Natural killer cell treated with Interleukin-12 subunit alpha and Interleukin-12 subunit beta and Interleukin-15 and Interleukin-18, amount 100 ng/mL, for 72 hours (primary cell): ENCODE measurements around the gene USF2. TPM values are rescaled to one million over a fixed set of nuclear protein-coding genes. Genes with fewer than 3 reads are reported as not detected.

ENCODE experiments used
- ATAC-seq, 2 donors: fragments of 150-1000 bp; cut with Tn5 transposase in 1 of 2; sonication (Bioruptor Pico), chemical (Tn5 transposase) in 1 of 2; 2 replicates each; pipeline ENCODE4 v1.10.0; 2021
- DNase-seq: peaks from one replicate; pipeline ENCODE4 v3.0.0; 2022; ENCODE audit warnings: low spot score
- H3K27ac Mint-ChIP-seq, 2 donors: 1 replicate in 1 of 2; 2 replicates in 1 of 2; pipeline ENCODE4 v1.8.0; 2022; ENCODE audit warnings: mixed read lengths in 2 of 2, mild to moderate bottlenecking in 1 of 2, moderate library complexity in 1 of 2
- H3K27me3 Mint-ChIP-seq, 2 donors: 1 replicate in 1 of 2; 2 replicates in 1 of 2; pipeline ENCODE4 v1.8.0; 2022; ENCODE audit warnings: mixed read lengths in 2 of 2
- H3K36me3 Mint-ChIP-seq: one replicate; pipeline ENCODE4 v1.8.0; 2022; ENCODE audit warnings: mixed read lengths
- H3K4me1 Mint-ChIP-seq, 2 donors: 1 replicate in 1 of 2; 2 replicates in 1 of 2; pipeline ENCODE4 v1.8.0; 2022; ENCODE audit warnings: low read depth in 2 of 2, mixed read lengths in 2 of 2, mild to moderate bottlenecking in 1 of 2
- H3K4me3 Mint-ChIP-seq: one replicate; pipeline ENCODE4 v1.8.0; 2022; ENCODE audit warnings: mixed read lengths
- H3K9me3 Mint-ChIP-seq: 2 replicates; pipeline ENCODE4 v1.8.0; 2022; ENCODE audit warnings: mixed read lengths
- total RNA-seq, 2 donors: library from RNA; stranded (reverse); gene quantifications; one replicate each; pipeline ENCODE4 v1.2.3, GENCODE V29; 2022

USF2 gene
- total RNA-seq, 2 donors from 2014 or later: 90.4 to 102 TPM

DNA sequence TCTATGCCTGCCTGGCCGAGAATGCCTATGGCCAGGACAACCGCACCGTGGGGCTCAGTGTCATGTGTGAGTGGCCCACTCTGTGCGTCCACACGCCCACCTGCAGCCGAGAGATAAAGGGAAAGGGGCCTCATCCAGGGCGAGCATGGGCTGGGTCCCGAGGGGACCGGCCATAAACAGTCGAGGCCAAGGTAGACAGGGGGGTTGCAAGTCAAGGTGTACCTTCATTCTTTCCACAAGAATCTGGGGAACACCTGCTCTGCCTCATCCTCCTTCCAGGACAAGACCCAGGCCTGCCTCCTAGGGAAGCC is 31.5 kb downstream of the USF2 start:
- Mint-ChIP-seq H3K4me1 (no peaks in the 10 kb centered on the region), H3K4me3 (no peak overlapping the region), H3K9me3 (no peaks in the 10 kb centered on the region), H3K36me3 (no peaks in the 10 kb centered on the region), H3K27ac (no peak overlapping the region), H3K27me3 (peaks cover 0 to 4% of the 10 kb centered on the region in 2 donors)
- DNase-seq (no peak), ATAC-seq (no peak)

DNA sequence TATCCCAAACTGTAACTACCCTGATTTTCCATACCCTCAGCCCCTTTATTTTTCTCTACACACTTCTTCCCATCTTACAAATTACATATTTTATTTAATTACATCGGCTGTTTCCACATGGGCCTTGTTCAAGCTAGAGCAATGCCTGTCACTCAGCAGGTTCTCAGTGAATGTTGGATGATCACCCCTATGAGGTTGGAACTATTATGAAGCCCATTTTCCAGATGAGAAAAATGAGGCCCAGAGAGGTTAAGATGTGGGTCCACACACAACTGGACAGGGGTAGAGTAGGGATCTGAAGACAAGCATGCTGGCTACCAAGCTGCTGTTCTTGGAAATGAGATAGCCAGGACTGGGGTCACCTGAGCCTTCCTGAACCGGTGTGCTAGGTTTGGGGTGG is 33.2 kb downstream of the USF2 start:
- Mint-ChIP-seq H3K4me1 (no peaks in the 10 kb centered on the region), H3K27me3 (peaks cover 0 to 4% of the 10 kb centered on the region in 2 donors), H3K27ac (no peak overlapping the region), H3K4me3 (no peak overlapping the region), H3K36me3 (no peaks in the 10 kb centered on the region), H3K9me3 (no peaks in the 10 kb centered on the region)
- no peak for ATAC-seq
- DNase-seq: no peak

DNA sequence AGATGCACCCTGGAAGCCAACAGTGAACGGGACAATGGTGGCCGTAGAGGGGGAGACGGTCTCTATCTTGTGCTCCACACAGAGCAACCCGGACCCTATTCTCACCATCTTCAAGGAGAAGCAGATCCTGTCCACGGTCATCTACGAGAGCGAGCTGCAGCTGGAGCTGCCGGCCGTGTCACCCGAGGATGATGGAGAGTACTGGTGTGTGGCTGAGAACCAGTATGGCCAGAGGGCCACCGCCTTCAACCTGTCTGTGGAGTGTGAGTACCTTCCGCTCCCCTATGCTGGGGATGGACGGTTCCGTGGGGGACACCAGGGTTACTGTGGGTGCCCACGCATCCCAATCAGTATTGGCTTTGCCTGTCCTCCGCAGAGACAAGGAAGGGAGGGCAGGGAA is 33.7 kb downstream of the USF2 start:
- no peaks in the 10 kb centered on the region for H3K9me3 Mint-ChIP-seq
- no peak for ATAC-seq
- no peak for DNase-seq
- H3K27me3 Mint-ChIP-seq: peaks cover 0 to 4% of the 10 kb centered on the region in 2 donors
- H3K27ac Mint-ChIP-seq: no peak overlapping the region
- no peaks in the 10 kb centered on the region for H3K36me3 Mint-ChIP-seq
- H3K4me3 Mint-ChIP-seq: no peak overlapping the region
- H3K4me1 Mint-ChIP-seq: no peaks in the 10 kb centered on the region

DNA sequence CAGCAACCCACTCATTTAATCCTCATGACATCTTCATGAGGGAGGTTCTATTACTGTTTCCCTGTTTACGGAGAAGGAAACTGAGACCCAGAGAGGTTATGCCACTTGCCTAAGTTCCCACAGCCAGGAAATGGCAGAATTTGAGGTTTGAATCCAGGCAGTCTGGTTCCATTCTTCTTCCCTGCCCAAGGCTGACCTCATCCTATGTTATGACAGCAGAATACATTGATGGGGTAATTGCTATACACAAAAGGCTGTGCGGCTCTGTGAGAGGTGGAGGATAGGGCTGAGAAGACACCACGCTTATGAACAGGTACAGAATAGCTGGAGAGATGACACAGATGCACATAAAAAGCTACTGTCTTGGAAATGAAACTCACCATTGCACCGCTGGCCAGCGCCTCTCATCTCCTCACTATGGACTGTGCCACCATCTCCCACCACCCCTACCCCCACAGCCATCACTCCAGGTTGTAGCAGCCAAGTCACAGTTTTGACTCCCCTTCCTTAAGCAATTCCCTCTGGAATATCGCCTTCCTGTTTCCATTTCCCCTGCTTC is 34.7 kb downstream of the USF2 start:
- Mint-ChIP-seq H3K4me3 (no peak overlapping the region), H3K36me3 (no peaks in the 10 kb centered on the region), H3K27ac (no peak overlapping the region), H3K27me3 (peaks cover 0 to 8% of the 10 kb centered on the region in 2 donors), H3K9me3 (no peaks in the 10 kb centered on the region), H3K4me1 (no peaks in the 10 kb centered on the region)
- DNase-seq (no peak), ATAC-seq (no peak)

DNA sequence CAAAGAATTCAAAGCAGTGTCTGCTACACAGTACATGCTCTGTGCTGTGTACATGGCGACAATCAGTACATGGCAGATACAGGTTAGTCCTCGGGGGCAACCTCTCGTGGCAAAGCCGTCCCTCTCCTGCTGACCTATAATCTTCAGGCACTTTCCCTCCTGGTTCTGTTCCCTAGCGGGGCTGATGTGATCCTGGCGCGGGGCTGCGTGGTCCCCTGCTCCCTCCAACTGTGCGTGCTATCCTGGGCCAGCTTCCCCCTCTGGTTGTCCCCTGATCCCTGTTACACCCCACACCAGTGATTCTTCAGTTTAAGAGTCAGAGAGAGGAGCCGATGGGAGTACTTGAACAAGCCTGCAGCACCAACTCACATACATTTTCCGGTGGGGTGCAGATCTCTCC is 35.3 kb downstream of the USF2 start:
- no peak for ATAC-seq

DNA sequence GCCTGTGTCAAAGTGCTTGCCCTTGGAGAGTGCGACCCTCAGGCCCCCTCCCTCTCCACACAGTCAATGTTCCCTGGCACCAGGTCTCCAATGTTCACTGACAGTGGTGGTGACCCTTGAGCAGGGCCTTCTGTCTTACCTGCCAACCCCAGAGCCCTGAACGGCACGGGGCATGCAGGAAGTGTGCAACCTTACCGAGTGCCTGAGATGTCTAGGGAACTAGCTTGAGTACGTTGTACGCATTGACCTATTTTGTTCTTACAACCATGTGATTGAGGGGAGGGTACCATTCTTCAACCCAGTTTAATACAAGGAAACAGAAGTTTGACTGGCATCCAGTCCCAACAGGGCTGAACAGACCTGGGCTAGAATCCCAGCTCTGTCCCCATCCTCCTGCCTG is 36.4 kb downstream of the USF2 start:
- DNase-seq (no peak), ATAC-seq (no peak)
- H3K4me3 Mint-ChIP-seq: no peak overlapping the region
- peaks cover 0 to 10% of the 10 kb centered on the region in 2 donors for H3K27me3 Mint-ChIP-seq
- no peaks in the 10 kb centered on the region for H3K36me3 Mint-ChIP-seq
- H3K27ac Mint-ChIP-seq: no peak overlapping the region
- no peaks in the 10 kb centered on the region for H3K9me3 Mint-ChIP-seq
- H3K4me1 Mint-ChIP-seq: no peaks in the 10 kb centered on the region

More for the DNA sequence above, 35.3 kb downstream of the USF2 start:
- Mint-ChIP-seq H3K27ac (no peak overlapping the region), H3K4me1 (no peaks in the 10 kb centered on the region), H3K4me3 (no peak overlapping the region), H3K27me3 (peaks cover 0 to 8% of the 10 kb centered on the region in 2 donors), H3K36me3 (no peaks in the 10 kb centered on the region), H3K9me3 (no peaks in the 10 kb centered on the region)
- no peak for DNase-seq

DNA sequence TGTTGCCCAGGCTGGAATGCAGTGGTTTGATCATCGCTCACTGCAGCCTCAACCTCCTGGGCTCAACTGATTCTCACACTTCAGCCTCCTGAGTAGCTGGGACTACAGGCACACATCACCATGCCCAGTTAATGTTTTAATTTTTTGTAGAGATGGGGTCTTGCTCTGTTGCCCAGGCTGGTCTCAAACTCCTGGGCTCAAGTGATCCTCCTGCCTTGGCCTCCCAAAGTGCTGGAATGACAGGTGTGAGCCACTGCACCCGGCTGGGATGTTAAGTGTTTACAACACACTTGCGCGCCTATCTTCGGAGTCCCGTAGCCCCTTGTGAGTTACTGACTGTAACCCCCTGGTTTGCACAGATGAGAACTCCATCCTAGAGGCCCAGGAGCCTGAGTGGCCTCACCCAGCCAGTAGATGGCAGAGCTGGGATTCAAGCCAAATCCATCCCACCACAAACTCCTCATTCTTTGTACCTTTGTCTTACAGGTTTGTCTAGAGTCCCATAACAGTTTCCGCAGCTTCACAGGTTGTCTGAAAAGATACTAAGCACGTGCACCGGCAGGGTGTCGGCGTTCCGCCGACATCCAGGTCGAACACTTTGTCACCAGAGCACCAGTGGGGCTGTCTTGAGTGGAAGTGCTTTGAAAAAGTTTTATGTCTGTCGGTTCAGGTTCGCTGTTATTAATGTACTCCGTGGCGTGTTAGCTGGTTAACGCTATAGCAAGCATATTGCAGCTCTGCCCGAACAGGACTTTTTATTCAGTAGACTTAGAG is 37.9 kb downstream of the USF2 start:
- H3K4me1 Mint-ChIP-seq: peaks cover 0 to 4% of the 10 kb centered on the region in 2 donors
- peak overlapping the region in 1 of 2 donors; percentile 41 for H3K27ac Mint-ChIP-seq
- no peaks in the 10 kb centered on the region for H3K36me3 Mint-ChIP-seq
- ATAC-seq (no peak), DNase-seq (no peak)
- H3K4me3 Mint-ChIP-seq: no peak overlapping the region
- H3K9me3 Mint-ChIP-seq: no peaks in the 10 kb centered on the region
- H3K27me3 Mint-ChIP-seq: peaks cover 0 to 10% of the 10 kb centered on the region in 2 donors

DNA sequence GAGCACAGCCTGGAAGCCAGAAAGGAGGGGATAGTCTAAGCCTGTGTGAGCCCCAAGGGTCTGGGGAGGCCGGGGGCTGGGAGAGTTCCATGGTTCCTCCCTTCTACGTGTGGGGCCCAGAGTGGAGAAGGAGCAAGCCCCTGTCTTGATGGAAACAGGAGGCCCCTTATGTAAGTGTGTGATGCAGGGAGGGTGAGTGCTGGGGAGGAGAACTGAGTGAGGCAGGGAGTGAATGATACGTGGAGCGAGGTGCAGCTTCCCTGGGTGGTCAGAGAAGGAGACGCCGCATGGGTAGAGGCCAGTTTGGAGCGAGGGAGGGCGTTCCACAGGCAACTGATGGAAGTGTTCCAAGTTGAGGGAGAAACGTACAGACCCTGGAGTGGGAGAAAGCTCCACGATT is 39.2 kb downstream of the USF2 start:
- no peaks in the 10 kb centered on the region for H3K36me3 Mint-ChIP-seq

DNA sequence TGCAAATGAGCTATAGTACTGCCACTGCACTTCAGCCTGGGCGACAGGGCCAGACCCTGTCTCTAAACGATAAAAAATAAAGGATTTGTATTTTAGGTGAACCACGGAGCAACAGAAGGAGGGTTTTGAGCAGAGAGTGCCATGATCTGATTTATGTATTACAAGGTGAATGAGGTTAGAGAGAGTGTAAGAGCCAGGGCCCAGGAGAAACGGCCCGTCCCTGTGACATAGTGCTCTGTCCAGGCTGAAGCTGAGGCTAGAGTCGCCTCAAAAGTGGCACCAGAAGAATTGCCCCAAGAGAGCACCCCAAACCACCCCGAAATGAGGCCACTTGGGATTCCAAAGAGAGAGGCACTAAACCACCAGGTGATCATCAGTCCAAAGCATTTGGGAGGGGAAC is 40.1 kb downstream of the USF2 start:
- Mint-ChIP-seq H3K27me3 (peaks cover 0 to 8% of the 10 kb centered on the region in 2 donors), H3K36me3 (no peaks in the 10 kb centered on the region), H3K4me3 (no peak overlapping the region), H3K4me1 (peaks cover 0 to 4% of the 10 kb centered on the region in 2 donors), H3K27ac (peak overlapping the region in 1 of 2 donors; percentile 64), H3K9me3 (no peaks in the 10 kb centered on the region)
- ATAC-seq (no peak), DNase-seq (no peak)

More for the DNA sequence above, 39.2 kb downstream of the USF2 start:
- ATAC-seq (no peak), DNase-seq (no peak)
- Mint-ChIP-seq H3K4me3 (no peak overlapping the region), H3K4me1 (peaks cover 0 to 4% of the 10 kb centered on the region in 2 donors), H3K9me3 (no peaks in the 10 kb centered on the region), H3K27ac (peak overlapping the region in 1 of 2 donors; percentile 75), H3K27me3 (peaks cover 0 to 10% of the 10 kb centered on the region in 2 donors)

DNA sequence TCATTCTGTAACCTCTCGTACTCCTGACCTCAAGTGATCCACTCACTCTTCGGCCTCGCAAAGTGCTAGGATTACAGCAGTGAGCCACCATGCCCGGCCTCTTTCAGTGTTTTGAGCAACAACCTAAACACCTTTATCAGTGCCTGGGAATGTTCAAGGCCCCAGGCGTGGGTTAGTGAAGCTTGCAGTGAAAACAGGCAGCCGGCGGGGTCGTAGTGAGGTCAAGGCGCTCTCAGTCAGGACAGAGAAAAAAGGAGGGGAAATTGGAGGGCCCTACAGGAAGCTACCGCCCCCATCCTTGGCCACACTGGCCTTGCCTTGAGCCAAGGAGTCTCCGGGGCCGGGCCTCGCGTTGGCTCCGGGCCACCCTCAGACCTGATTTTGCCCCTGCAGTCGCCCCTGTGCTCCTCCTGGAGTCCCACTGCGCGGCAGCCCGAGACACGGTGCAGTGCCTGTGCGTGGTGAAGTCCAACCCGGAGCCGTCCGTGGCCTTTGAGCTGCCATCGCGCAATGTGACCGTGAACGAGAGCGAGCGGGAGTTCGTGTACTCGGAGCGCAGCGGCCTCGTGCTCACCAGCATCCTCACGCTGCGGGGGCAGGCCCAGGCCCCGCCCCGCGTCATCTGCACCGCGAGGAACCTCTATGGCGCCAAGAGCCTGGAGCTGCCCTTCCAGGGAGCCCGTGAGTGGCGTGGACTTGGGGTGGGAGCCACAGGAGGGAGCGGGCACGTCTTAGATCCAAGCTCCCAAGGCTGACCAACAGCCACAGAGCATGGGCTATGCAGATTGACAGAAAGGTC is 40.9 kb downstream of the USF2 start:
- Mint-ChIP-seq H3K4me1 (peaks cover 0 to 4% of the 10 kb centered on the region in 2 donors), H3K4me3 (no peak overlapping the region), H3K27ac (peak overlapping the region in 1 of 2 donors; percentile 64), H3K9me3 (no peaks in the 10 kb centered on the region), H3K27me3 (peaks cover 0 to 9% of the 10 kb centered on the region in 2 donors), H3K36me3 (no peaks in the 10 kb centered on the region)
- DNase-seq (no peak), ATAC-seq (no peak)

DNA sequence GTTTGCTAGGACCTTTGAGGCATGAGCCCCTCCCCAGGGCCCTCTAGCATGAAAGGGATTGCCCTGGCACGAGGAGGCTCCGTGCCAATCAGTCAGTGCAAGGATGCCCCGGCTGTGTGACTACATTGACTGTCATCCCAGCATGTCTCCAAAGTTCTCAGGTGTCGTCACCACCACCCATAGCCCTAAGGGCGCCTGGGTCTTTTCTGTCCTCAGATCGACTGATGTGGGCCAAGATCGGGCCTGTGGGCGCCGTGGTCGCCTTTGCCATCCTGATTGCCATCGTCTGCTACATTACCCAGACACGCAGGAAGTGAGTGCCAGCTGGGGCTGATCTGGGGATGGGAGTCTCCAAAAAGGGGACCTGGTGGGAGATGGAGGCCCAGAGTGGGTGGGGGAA is 41.6 kb downstream of the USF2 start:
- no peak overlapping the region for H3K4me3 Mint-ChIP-seq
- no peak overlapping the region for H3K27ac Mint-ChIP-seq
- H3K27me3 Mint-ChIP-seq: peaks cover 0 to 10% of the 10 kb centered on the region in 2 donors
- no peak for ATAC-seq
- no peak for DNase-seq
- no peaks in the 10 kb centered on the region for H3K9me3 Mint-ChIP-seq
- H3K36me3 Mint-ChIP-seq: no peaks in the 10 kb centered on the region
- H3K4me1 Mint-ChIP-seq: peaks cover 0 to 4% of the 10 kb centered on the region in 2 donors

DNA sequence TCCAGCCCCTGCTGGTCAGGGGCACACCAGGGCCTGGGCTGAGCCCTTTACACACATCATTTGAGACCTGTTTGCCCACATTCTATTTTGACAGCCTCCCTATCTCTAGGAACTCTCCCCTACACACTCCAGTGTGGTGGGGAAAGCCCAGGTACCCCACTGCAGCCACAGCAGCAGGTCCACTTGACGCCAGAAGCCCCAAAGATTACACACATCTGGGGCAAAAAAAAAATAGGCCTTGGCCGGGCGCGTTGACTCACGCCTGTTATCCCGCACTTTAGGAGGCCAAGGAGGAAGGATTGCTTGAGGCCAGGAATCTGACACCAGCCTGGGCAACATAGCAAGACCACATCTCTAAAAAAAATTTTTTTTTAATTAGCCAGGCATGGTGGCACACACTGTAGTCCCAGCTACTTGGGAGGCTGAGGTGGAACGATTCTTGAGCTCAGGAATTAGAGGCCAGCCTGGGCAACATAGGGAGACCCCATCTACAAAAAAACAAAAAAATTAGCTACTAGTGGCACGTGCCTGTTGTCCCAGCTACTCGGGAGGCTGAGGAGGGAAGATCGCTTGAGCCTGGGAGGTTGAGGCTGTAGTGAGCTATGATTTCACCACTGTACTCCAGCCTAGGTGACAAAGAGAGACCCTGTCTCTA is 42.2 kb downstream of the USF2 start:
- H3K4me3 Mint-ChIP-seq: no peak overlapping the region
- no peak overlapping the region for H3K27ac Mint-ChIP-seq
- no peak for DNase-seq
- H3K9me3 Mint-ChIP-seq: no peaks in the 10 kb centered on the region
- no peak for ATAC-seq
- peaks cover 0 to 10% of the 10 kb centered on the region in 2 donors for H3K27me3 Mint-ChIP-seq
- no peaks in the 10 kb centered on the region for H3K36me3 Mint-ChIP-seq
- H3K4me1 Mint-ChIP-seq: peaks cover 0 to 4% of the 10 kb centered on the region in 2 donors

DNA sequence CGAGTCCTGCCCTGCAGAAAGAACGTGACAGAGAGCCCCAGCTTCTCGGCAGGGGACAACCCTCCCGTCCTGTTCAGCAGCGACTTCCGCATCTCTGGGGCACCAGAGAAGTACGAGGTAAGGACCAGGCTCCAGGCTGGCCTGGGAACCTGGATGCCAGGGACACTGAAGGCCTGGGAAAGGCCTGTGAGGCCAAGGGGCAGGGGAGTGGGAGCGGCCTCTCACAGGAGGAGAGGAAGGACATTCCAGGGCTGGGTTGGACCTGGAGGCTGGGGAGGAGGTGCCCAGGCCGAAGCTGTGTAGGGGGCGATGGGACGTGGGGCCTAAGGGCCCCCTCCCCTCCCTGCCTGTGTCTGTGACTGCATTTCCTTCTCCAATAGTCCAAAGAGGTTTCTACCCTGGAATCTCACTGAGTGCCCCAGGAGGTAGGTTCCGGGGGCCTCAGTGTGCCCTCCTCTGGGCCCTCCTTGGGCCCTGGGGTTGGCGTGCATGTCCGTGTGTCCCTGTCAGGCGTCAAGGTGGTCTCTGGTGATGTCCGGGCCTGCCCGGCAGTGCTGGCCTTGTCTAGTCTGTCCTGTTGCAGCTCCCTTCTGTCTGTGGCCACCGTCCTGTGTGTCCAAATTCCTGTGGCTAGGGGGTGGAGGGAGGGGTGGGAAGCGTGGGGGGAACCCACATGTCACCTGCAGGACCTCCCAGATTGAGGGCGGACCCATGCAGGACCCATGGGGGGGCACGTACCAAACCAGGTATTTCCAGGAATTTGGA is 43.3 kb downstream of the USF2 start:
- no peak for ATAC-seq
- no peak overlapping the region for H3K27ac Mint-ChIP-seq

More for the DNA sequence above, 43.3 kb downstream of the USF2 start:
- Mint-ChIP-seq H3K4me3 (no peak overlapping the region), H3K27me3 (peaks cover 0 to 10% of the 10 kb centered on the region in 2 donors), H3K4me1 (peaks cover 0 to 4% of the 10 kb centered on the region in 2 donors), H3K36me3 (no peaks in the 10 kb centered on the region), H3K9me3 (no peaks in the 10 kb centered on the region)
- DNase-seq: no peak
